Loucy (cell line): ENCODE measurements around the gene RANBP3.

Source experiments
- H2AFZ ChIP-seq: fragments of 200-600 bp; sonication (generic); 2 replicates; pipeline ENCODE4 v1.6.0; 2016; ENCODE audit warnings: antibody characterized with exemption, mild to moderate bottlenecking, low read length, moderate library complexity
- H3F3A ChIP-seq: fragments of 200-600 bp; 2 replicates; pipeline ENCODE4 v1.6.0; 2016; ENCODE audit warnings: antibody characterized with exemption, low read depth, mild to moderate bottlenecking
- H3K27me3 ChIP-seq: fragments of 200-600 bp; sonication (generic); 2 replicates; pipeline ENCODE4 v1.6.1; 2014; ENCODE audit warnings: low read length, mild to moderate bottlenecking; ENCODE audit not compliant: insufficient read depth, poor library complexity, severe bottlenecking
- H3K36me3 ChIP-seq: fragments of 200-600 bp; sonication (generic); 2 replicates; pipeline ENCODE4 v1.6.1; 2016; ENCODE audit warnings: low read length; ENCODE audit not compliant: insufficient read depth
- H3K4me1 ChIP-seq: fragments of 200-600 bp; sonication (generic); 2 replicates; pipeline ENCODE4 v1.5.1; 2014; ENCODE audit warnings: low read length, mild to moderate bottlenecking; ENCODE audit not compliant: insufficient read depth, poor library complexity, severe bottlenecking
- H3K4me2 ChIP-seq: fragments of 200-600 bp; sonication (generic); 2 replicates; pipeline ENCODE4 v1.6.0; 2014; ENCODE audit warnings: antibody characterized with exemption, low read length, low read depth, mild to moderate bottlenecking; ENCODE audit not compliant: poor library complexity, severe bottlenecking
- H3K4me3 ChIP-seq: fragments of 200-600 bp; sonication (generic); 2 replicates; pipeline ENCODE4 v1.5.1; 2014; ENCODE audit warnings: low read length, mild to moderate bottlenecking, mixed read lengths; ENCODE audit not compliant: poor library complexity, severe bottlenecking
- H3K79me2 ChIP-seq: fragments of 200-600 bp; sonication (generic); 2 replicates; pipeline ENCODE4 v1.6.1; 2014; ENCODE audit warnings: low read length; ENCODE audit not compliant: insufficient read depth
- H3K9ac ChIP-seq: fragments of 200-600 bp; sonication (generic); 2 replicates; pipeline ENCODE4 v1.6.0; 2014; ENCODE audit warnings: mild to moderate bottlenecking, low read depth, low read length, moderate library complexity; ENCODE audit not compliant: poor library complexity, severe bottlenecking
- H3K9me2 ChIP-seq: fragments of 200-600 bp; sonication (generic); replicated peaks from 2 replicates; pipeline ENCODE4 v1.6.1; 2016; ENCODE audit warnings: low read depth, low read length, mixed read lengths
- H3K9me3 ChIP-seq: fragments of 200-600 bp; sonication (generic); 2 replicates; pipeline ENCODE4 v1.6.1; 2014; ENCODE audit warnings: mild to moderate bottlenecking, antibody characterized with exemption, low read length, low read depth; ENCODE audit not compliant: insufficient read depth
- H4K20me1 ChIP-seq: fragments of 200-600 bp; sonication (generic); 2 replicates; pipeline ENCODE4 v1.6.0; 2014; ENCODE audit warnings: antibody characterized with exemption, low read length, mild to moderate bottlenecking; ENCODE audit not compliant: insufficient read depth, poor library complexity, severe bottlenecking
- CTCF ChIP-seq: fragments of 200-600 bp; sonication (generic); conservative IDR thresholded peaks from 2 replicates; pipeline ENCODE4 v1.5.1; 2014; ENCODE audit warnings: mild to moderate bottlenecking, antibody characterized with exemption, low read length
- EZH2phosphoT487 ChIP-seq: fragments of 200-600 bp; IDR thresholded peaks from 2 replicates; pipeline ENCODE4 v1.6.1; 2018; ENCODE audit warnings: antibody characterized with exemption, mild to moderate bottlenecking, moderate library complexity, borderline replicate concordance

RANBP3 gene

GRCh38 chr19:5905114-5905778 is 72.7 kb downstream of the RANBP3 start:
- no peak for TF ChIP-seq EZH2phosphoT487
- Histone ChIP-seq H3K9ac (peak overlapping the region; percentile 88), H3K79me2 (peaks cover 32% of the 10 kb centered on the region), H3K4me1 (peaks cover 18% of the 10 kb centered on the region), H2AFZ (peak overlapping the region; percentile 81; the same call in 1 of the 2 replicates), H4K20me1 (peaks cover 24% of the 10 kb centered on the region), H3K27me3 (no peaks in the 10 kb centered on the region), H3K4me3 (peak overlapping the region; percentile 95), H3K4me2 (peak overlapping the region; percentile 82), H3F3A (no peaks in the 10 kb centered on the region), H3K9me3 (no peaks in the 10 kb centered on the region), H3K36me3 (no peaks in the 10 kb centered on the region), H3K9me2 (no peaks in the 10 kb centered on the region)

- no peaks in the 10 kb centered on the region for H3F3A ChIP-seq
- peaks cover 26% of the 10 kb centered on the region for H4K20me1 ChIP-seq
- peak within 1 kb of the TSS; percentile 82 for H3K4me2 ChIP-seq
- H3K4me1 ChIP-seq: peaks cover 18% of the 10 kb centered on the region
- peak within 1 kb of the TSS; percentile 95 for H3K4me3 ChIP-seq
- H3K9me3 ChIP-seq: no peaks in the 10 kb centered on the region
- no peaks in the 10 kb centered on the region for H3K9me2 ChIP-seq
- H3K27me3 ChIP-seq: no peaks in the 10 kb centered on the region
- H3K79me2 ChIP-seq: peaks cover 38% of the 10 kb centered on the region
- no peaks in the 10 kb centered on the region for H3K36me3 ChIP-seq
- peak within 1 kb of the TSS; percentile 95 for H2AFZ ChIP-seq
- no peak for TF ChIP-seq EZH2phosphoT487
- no peak for TF ChIP-seq CTCF
- peak within 1 kb of the TSS; percentile 95 for H3K9ac ChIP-seq
Observed at GRCh38 chr19:5904352-5905113, 73.4 kb downstream of the RANBP3 start, which contains the start of gene VMAC. Gene VMAC (plus strand): TSS chr19:5904872. CDS start chr19:5904891, 19 bp downstream.

GRCh38 chr19:5903624-5904351 is 74.2 kb downstream of the RANBP3 start, which contains the start of gene NDUFA11:
Gene NDUFA11 (minus strand): TSS chr19:5903790. CDS start chr19:5903708, 82 bp downstream.
- TF ChIP-seq EZH2phosphoT487 (no peak), CTCF (no peak)
- Histone ChIP-seq H3K4me3 (peak within 1 kb of the TSS; percentile 95), H3K9ac (peak within 1 kb of the TSS; percentile 95), H2AFZ (peak within 1 kb of the TSS; percentile 95), H3K79me2 (peaks cover 38% of the 10 kb centered on the region), H3K36me3 (no peaks in the 10 kb centered on the region), H4K20me1 (peaks cover 26% of the 10 kb centered on the region), H3K4me2 (peak within 1 kb of the TSS; percentile 81), H3K9me3 (no peaks in the 10 kb centered on the region), H3F3A (no peaks in the 10 kb centered on the region), H3K9me2 (no peaks in the 10 kb centered on the region), H3K4me1 (peaks cover 18% of the 10 kb centered on the region), H3K27me3 (no peaks in the 10 kb centered on the region)
